HCT116 (cell line): ENCODE measurements around the gene TMEM91. TPM values are rescaled to one million over a fixed set of nuclear protein-coding genes. Genes with fewer than 3 reads are reported as not detected.

Experiments
- ATAC-seq: fragments of 200-7000 bp; cut with Tn5 transposase; 2 replicates; pipeline ENCODE4 v1.9.1; 2020; ENCODE audit warnings: mild to moderate bottlenecking, moderate library complexity
- BruUV-seq: library from RNA; stranded (reverse); fragments of 400-500 nt; replicated peaks from 2 replicates; lab custom pipeline; 2021; lab: Mats Ljungman, UMichigan
- CTCF ChIA-PET: fragments of 300-600 bp; sonication (Branson Sonifier 250); formaldehyde crosslinking; loops from one replicate; lab custom pipeline; 2021; ENCODE audit warnings: antibody characterized with exemption; lab: Charles Lee
- POLR2A ChIA-PET: fragments of 300-600, 350-600 bp; sonication (Branson Sonifier 250); formaldehyde crosslinking; loops from one replicate; lab custom pipeline; 2021; ENCODE audit warnings: antibody characterized with exemption; lab: Charles Lee
- RAD21 ChIA-PET, 2 experiments: fragments of 300-600 bp; sonication (Branson Sonifier 250); formaldehyde crosslinking; loops; one replicate each; lab custom pipeline; 2023; ENCODE audit warnings: low total read pairs in 2 of 2; ENCODE audit not compliant: uncharacterized antibody in 2 of 2, unreplicated experiment in 2 of 2, low non-redundant PET in 1 of 2; lab: Charles Lee
- DNase-seq: peaks from one replicate; pipeline ENCODE4 v3.0.0-alpha.2; 2010; ENCODE audit warnings: low read depth, low spot score
- H2AFZ ChIP-seq: fragments of 200-600 bp; shearing (Covaris generic), sonication (generic); 2 replicates; pipeline ENCODE4 v1.6.1; 2017; ENCODE audit warnings: low read depth, mixed run types, mixed read lengths, antibody characterized with exemption, low read length; ENCODE audit not compliant: poor library complexity, severe bottlenecking
- H3K27ac ChIP-seq: 2 replicates; pipeline ENCODE4 v1.5.1; 2012; ENCODE audit warnings: low read depth, low read length
- H3K27me3 ChIP-seq: fragments of 200-600 bp; sonication (generic); 2 replicates; pipeline ENCODE4 v1.6.1; 2016; ENCODE audit warnings: mixed run types, low read length, mixed read lengths; ENCODE audit not compliant: insufficient read depth
- H3K36me3 ChIP-seq, 2 experiments: fragments of 200-500 bp in 1 of 2; fragments of 200-600 bp in 1 of 2; sonication (Bioruptor generic) in 1 of 2; sonication (generic) in 1 of 2; 2 replicates each; pipeline versions ENCODE4 v1.5.1 to v1.6.1; 2014 to 2016; ENCODE audit warnings: low read length in 2 of 2, inconsistent platforms in 1 of 2, mixed read lengths in 1 of 2, mixed run types in 1 of 2; ENCODE audit not compliant: insufficient read depth in 2 of 2, control insufficient read depth in 1 of 2
- H3K4me1 ChIP-seq, 2 experiments: fragments of 200-600 bp in 1 of 2; sonication (generic) in 1 of 2; 2 replicates each; pipeline versions ENCODE4 v1.5.1 to v1.6.1; 2012 to 2017; ENCODE audit warnings: low read length in 2 of 2, inconsistent platforms in 1 of 2, mild to moderate bottlenecking in 1 of 2, mixed read lengths in 1 of 2, mixed run types in 1 of 2, moderate library complexity in 1 of 2; ENCODE audit not compliant: insufficient read depth in 2 of 2, control insufficient read depth in 1 of 2
- H3K4me2 ChIP-seq: fragments of 200-600 bp; sonication (generic); 2 replicates; pipeline ENCODE4 v1.6.1; 2017; ENCODE audit warnings: mixed run types, low read length, mixed read lengths
- H3K4me3 ChIP-seq, 2 experiments: fragments of 200-600 bp in 1 of 2; sonication (generic) in 1 of 2; replicated peaks in 1 of 2; 2 replicates each; pipeline ENCODE4 v1.5.1; 2011 to 2016; ENCODE audit warnings: low read length in 2 of 2, control low read depth in 1 of 2, low read depth in 1 of 2, mild to moderate bottlenecking in 1 of 2, mixed read lengths in 1 of 2, mixed run types in 1 of 2
- H3K79me2 ChIP-seq: fragments of 200-600 bp; sonication (generic); 2 replicates; pipeline ENCODE4 v1.6.1; 2017; ENCODE audit warnings: mild to moderate bottlenecking, mixed run types, low read length, moderate library complexity, mixed read lengths; ENCODE audit not compliant: insufficient read depth
- H3K9ac ChIP-seq: fragments of 200-600 bp; sonication (generic); 2 replicates; pipeline ENCODE4 v1.6.1; 2016; ENCODE audit warnings: low read length, mixed read lengths
- H3K9me2 ChIP-seq: fragments of 200-600 bp; sonication (generic), shearing (Covaris generic); 2 replicates; pipeline ENCODE4 v1.6.1; 2017; ENCODE audit warnings: mixed run types, mild to moderate bottlenecking, moderate library complexity; ENCODE audit not compliant: insufficient read depth
- H3K9me3 ChIP-seq, 2 experiments: fragments of 200-500 bp in 1 of 2; fragments of 200-600 bp in 1 of 2; sonication (Bioruptor generic) in 1 of 2; sonication (generic) in 1 of 2; 2 replicates each; pipeline ENCODE4 v1.6.1; 2014 to 2017; ENCODE audit warnings: low read length in 2 of 2, mixed read lengths in 2 of 2, inconsistent platforms in 1 of 2, low read depth in 1 of 2, mild to moderate bottlenecking in 1 of 2, mixed run types in 1 of 2, moderate library complexity in 1 of 2; ENCODE audit not compliant: control insufficient read depth in 1 of 2, insufficient read depth in 1 of 2
- H4K20me1 ChIP-seq: fragments of 200-600 bp; sonication (generic), shearing (Covaris generic); 2 replicates; pipeline ENCODE4 v1.6.1; 2017; ENCODE audit warnings: mixed run types, mild to moderate bottlenecking, moderate library complexity; ENCODE audit not compliant: insufficient read depth
- CBX3 ChIP-seq: IDR thresholded peaks from 2 replicates; pipeline ENCODE4 v1.6.1; 2012; ENCODE audit warnings: low read depth
- CEBPB ChIP-seq: IDR thresholded peaks from 2 replicates; pipeline ENCODE4 v1.6.1; 2012; ENCODE audit warnings: low read depth
- EGR1 ChIP-seq: IDR thresholded peaks from 2 replicates; pipeline ENCODE4 v1.6.1; 2012; ENCODE audit warnings: low read depth
- ELF1 ChIP-seq: IDR thresholded peaks from 2 replicates; pipeline ENCODE4 v1.6.1; 2012; ENCODE audit warnings: low read depth, borderline replicate concordance
- EZH2 ChIP-seq: fragments of 200-600 bp; sonication (generic); IDR thresholded peaks from 2 replicates; pipeline ENCODE4 v1.6.1; 2017; ENCODE audit warnings: antibody characterized with exemption, mixed run types
- EZH2phosphoT487 ChIP-seq: fragments of 200-600 bp; IDR thresholded peaks from 2 replicates; pipeline ENCODE4 v1.6.1; 2018; ENCODE audit warnings: antibody characterized with exemption, borderline replicate concordance
- JUND ChIP-seq: IDR thresholded peaks from 2 replicates; pipeline ENCODE4 v1.6.1; 2012
- POLR2AphosphoS5 ChIP-seq: IDR thresholded peaks from 2 replicates; pipeline ENCODE4 v1.6.1; 2011; ENCODE audit warnings: mild to moderate bottlenecking, low read depth, low read length, moderate library complexity
- SIN3A ChIP-seq: IDR thresholded peaks from 2 replicates; pipeline ENCODE4 v1.6.1; 2012; ENCODE audit warnings: low read depth
- SP1 ChIP-seq: IDR thresholded peaks from 2 replicates; pipeline ENCODE4 v1.6.1; 2012; ENCODE audit warnings: low read depth
- SRF ChIP-seq: IDR thresholded peaks from 2 replicates; pipeline ENCODE4 v1.6.1; 2012; ENCODE audit warnings: low read depth
- TCF7L2 ChIP-seq: IDR thresholded peaks from 2 replicates; pipeline ENCODE4 v1.7.0; 2011; ENCODE audit warnings: borderline replicate concordance, inconsistent platforms; ENCODE audit not compliant: insufficient read depth, insufficient read length; ENCODE audit errors: extremely low read depth
- YY1 ChIP-seq: IDR thresholded peaks from 2 replicates; pipeline ENCODE4 v1.6.1; 2011; ENCODE audit warnings: low read length, low read depth, moderate library complexity, mild to moderate bottlenecking; ENCODE audit not compliant: insufficient replicate concordance; ENCODE audit errors: extremely low read depth
- ZFX ChIP-seq: fragments of 450-650 bp; IDR thresholded peaks from 2 replicates; pipeline ENCODE4 v1.6.1; 2017
- ZNF274 ChIP-seq: fragments of 200-500 bp; sonication (Bioruptor generic); IDR thresholded peaks from 2 replicates; pipeline ENCODE4 v1.6.1; 2014; ENCODE audit warnings: mild to moderate bottlenecking, low read depth, low read length, inconsistent platforms
- intact Hi-C: fragments of 100-400 bp; cut with micrococcal nuclease; formaldehyde crosslinking; loops from 2 replicates; pipeline ENCODE4 v1.10.0; 2022
- total RNA-seq: library from RNA; stranded (reverse); gene quantifications from one replicate; pipeline ENCODE4 v1.2.1, GENCODE V29; 2021; ENCODE audit not compliant: unreplicated experiment
- TF ChIP-seq, protein P1 (sequence below): IDR thresholded peaks from 2 replicates; pipeline ENCODE4 v1.6.1; 2012
- TF ChIP-seq, protein P2 (sequence below): IDR thresholded peaks from 2 replicates; pipeline ENCODE4 v1.6.1; 2012
- TF ChIP-seq, protein P3 (sequence below), 3 experiments: fragments of 200-600 bp in 1 of 3; sonication (generic) in 1 of 3; IDR thresholded peaks in 2 of 3; conservative IDR thresholded peaks in 1 of 3; 2 replicates each; pipeline ENCODE4 v1.5.1; 2012 to 2017; ENCODE audit warnings: low read depth in 2 of 3, low read length in 2 of 3, antibody characterized with exemption in 1 of 3, borderline replicate concordance in 1 of 3, control low read depth in 1 of 3, mild to moderate bottlenecking in 1 of 3, mixed read lengths in 1 of 3, mixed run types in 1 of 3, moderate library complexity in 1 of 3; ENCODE audit not compliant: insufficient read depth in 1 of 3

TMEM91 gene
- total RNA-seq, 1 experiment from 2014 or later = 4.4 TPM

DNA sequence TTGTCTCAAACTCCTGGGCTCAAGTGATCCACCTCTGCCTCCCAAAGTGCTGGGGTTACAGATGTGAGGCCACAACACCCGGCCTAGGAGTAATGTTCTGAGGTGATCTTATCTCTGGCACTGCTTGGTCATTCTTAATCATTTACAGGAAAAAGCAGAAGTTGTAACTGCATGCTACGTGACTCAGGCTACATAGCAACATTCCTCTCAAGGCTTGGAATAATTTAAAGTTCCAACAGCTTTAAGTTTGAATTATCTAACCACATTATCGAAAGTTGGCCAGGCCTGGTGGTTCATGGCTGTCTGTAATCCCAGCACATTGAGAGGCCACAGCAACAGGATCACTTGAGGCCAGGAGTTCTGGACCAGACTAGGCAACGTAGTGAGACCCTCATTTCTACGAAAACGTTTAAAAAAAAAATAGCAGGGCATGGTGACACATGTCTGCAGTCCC is 8.5 kb upstream of the TMEM91 start:
- ChIA-PET POLR2A (no interaction called here), CTCF (interaction anchor here (0.6 kb wide), 1 partner anchor 469 kb away, joined by 3 read pairs; no protein-coding TSS in a partner anchor), RAD21 (no interaction called here)
- no peak for TF ChIP-seq ELF1
- TF ChIP-seq CBX3 = no peak
- TF ChIP-seq TCF7L2 = no peak
- no peak for TF ChIP-seq CEBPB
- no peak for TF ChIP-seq SRF
- TF ChIP-seq, protein P1, sequence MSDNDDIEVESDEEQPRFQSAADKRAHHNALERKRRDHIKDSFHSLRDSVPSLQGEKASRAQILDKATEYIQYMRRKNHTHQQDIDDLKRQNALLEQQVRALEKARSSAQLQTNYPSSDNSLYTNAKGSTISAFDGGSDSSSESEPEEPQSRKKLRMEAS = no peak
- no peak for TF ChIP-seq EZH2
- TF ChIP-seq EZH2phosphoT487 = no peak
- no peak for TF ChIP-seq SIN3A
- TF ChIP-seq, protein P2, sequence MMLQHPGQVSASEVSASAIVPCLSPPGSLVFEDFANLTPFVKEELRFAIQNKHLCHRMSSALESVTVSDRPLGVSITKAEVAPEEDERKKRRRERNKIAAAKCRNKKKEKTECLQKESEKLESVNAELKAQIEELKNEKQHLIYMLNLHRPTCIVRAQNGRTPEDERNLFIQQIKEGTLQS = no peak
- TF ChIP-seq JUND = no peak
- no peak for TF ChIP-seq ZNF274
- no peak for TF ChIP-seq YY1
- no peak for TF ChIP-seq POLR2AphosphoS5
- no peak for TF ChIP-seq SP1
- TF ChIP-seq, protein P3, sequence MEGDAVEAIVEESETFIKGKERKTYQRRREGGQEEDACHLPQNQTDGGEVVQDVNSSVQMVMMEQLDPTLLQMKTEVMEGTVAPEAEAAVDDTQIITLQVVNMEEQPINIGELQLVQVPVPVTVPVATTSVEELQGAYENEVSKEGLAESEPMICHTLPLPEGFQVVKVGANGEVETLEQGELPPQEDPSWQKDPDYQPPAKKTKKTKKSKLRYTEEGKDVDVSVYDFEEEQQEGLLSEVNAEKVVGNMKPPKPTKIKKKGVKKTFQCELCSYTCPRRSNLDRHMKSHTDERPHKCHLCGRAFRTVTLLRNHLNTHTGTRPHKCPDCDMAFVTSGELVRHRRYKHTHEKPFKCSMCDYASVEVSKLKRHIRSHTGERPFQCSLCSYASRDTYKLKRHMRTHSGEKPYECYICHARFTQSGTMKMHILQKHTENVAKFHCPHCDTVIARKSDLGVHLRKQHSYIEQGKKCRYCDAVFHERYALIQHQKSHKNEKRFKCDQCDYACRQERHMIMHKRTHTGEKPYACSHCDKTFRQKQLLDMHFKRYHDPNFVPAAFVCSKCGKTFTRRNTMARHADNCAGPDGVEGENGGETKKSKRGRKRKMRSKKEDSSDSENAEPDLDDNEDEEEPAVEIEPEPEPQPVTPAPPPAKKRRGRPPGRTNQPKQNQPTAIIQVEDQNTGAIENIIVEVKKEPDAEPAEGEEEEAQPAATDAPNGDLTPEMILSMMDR (IDR thresholded peaks at IDR 0.05 in 2 of 3, conservative IDR thresholded peaks at IDR 0.05 in 1 of 3; ENCODE audit: borderline replicate concordance in 1 of 3, insufficient read depth in 1 of 3, low read depth in 2 of 3, low read length in 2 of 3) = no peak
- no peak for TF ChIP-seq ZFX
- TF ChIP-seq EGR1 = no peak
- no peak overlapping the region for H3K4me3 ChIP-seq
- H3K36me3 ChIP-seq = no peaks in the 10 kb centered on the region
- DNase-seq (no peak), ATAC-seq (no peak)
- H3K27me3 ChIP-seq = no peaks in the 10 kb centered on the region
- H3K4me2 ChIP-seq = peak overlapping the region; percentile 32
- H3K27ac ChIP-seq = no peak overlapping the region
- no peak overlapping the region for H2AFZ ChIP-seq
- H4K20me1 ChIP-seq = no peaks in the 10 kb centered on the region
- no peaks in the 10 kb centered on the region for H3K9me2 ChIP-seq
- intact Hi-C loops = no loop called here
- BruUV-seq = no TSS peak
- peaks cover 8 to 45% of the 10 kb centered on the region in 2 experiments; a peak in 3 of 4 replicates for H3K4me1 ChIP-seq
- peak overlapping the region; percentile 27; the same call in 1 of the 2 replicates for H3K9ac ChIP-seq
- no peaks in the 10 kb centered on the region for H3K9me3 ChIP-seq
- H3K79me2 ChIP-seq = peaks cover 12% of the 10 kb centered on the region; the same call in 1 of the 2 replicates
